ENCODE data around the gene CEACAM6. TPM values are rescaled to one million over a fixed set of nuclear protein-coding genes. Genes with fewer than 3 reads are reported as not detected.

The CEACAM6 gene
- total RNA-seq, 2 experiments from 2014 or later, result not detected

DNA sequence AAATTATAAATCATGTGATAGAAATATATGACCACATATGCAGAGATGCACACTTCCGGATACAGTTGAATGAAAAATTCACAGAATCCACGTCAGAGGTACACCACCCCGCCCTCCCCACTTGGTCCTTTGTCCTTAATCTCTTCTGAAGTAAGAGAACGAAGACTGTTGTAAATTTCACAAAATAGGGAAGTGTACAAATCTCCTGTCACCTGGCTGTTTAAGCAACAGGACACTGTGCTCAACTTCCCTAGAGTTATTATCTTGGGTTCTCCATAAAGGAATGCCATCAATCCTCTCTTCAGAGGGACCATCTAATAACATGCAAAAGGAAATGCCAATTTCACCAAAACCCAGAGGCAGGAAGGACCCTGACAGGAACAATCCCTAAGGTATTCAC is 10.5 kb upstream of the CEACAM6 start:
- H3K4me1 ChIP-seq (ENCODE audit: insufficient read depth, low read length), result no peaks in the 10 kb centered on the region
- H3K27me3 ChIP-seq (ENCODE audit: control insufficient read depth in 1 of 2, insufficient read depth in 2 of 2, low read length in 2 of 2), result peaks cover 22 to 32% of the 10 kb centered on the region in 2 experiments
- Mint-ChIP-seq H3K9me3 (no peaks in the 10 kb centered on the region), H3K4me3 (no peak overlapping the region), H3K36me3 (ENCODE audit: low read depth) (no peaks in the 10 kb centered on the region), H3K27me3 (peaks cover 80% of the 10 kb centered on the region), H3K27ac (no peak overlapping the region), H3K4me1 (ENCODE audit: low read depth) (peaks cover 11% of the 10 kb centered on the region)
- no peak overlapping the region for H3K27ac ChIP-seq (ENCODE audit: low read depth in 1 of 2, low read length in 2 of 2)
- ATAC-seq (ENCODE audit: poor library complexity) (no peak), DNase-seq (peak in 1 of 14 experiments; percentile 11)
- POLR2A ChIA-PET, result no interaction called here
- no peak overlapping the region for H3K4me3 ChIP-seq (ENCODE audit: low read length)
- CTCF ChIA-PET, result interaction anchor here (1.9 kb wide), 1 partner anchor 8 kb away, joined by 4 read pairs; no protein-coding TSS in a partner anchor
- TF ChIP-seq, protein P1, sequence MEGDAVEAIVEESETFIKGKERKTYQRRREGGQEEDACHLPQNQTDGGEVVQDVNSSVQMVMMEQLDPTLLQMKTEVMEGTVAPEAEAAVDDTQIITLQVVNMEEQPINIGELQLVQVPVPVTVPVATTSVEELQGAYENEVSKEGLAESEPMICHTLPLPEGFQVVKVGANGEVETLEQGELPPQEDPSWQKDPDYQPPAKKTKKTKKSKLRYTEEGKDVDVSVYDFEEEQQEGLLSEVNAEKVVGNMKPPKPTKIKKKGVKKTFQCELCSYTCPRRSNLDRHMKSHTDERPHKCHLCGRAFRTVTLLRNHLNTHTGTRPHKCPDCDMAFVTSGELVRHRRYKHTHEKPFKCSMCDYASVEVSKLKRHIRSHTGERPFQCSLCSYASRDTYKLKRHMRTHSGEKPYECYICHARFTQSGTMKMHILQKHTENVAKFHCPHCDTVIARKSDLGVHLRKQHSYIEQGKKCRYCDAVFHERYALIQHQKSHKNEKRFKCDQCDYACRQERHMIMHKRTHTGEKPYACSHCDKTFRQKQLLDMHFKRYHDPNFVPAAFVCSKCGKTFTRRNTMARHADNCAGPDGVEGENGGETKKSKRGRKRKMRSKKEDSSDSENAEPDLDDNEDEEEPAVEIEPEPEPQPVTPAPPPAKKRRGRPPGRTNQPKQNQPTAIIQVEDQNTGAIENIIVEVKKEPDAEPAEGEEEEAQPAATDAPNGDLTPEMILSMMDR (IDR thresholded peaks at IDR 0.05), result no peak
- H3K36me3 ChIP-seq (ENCODE audit: insufficient read depth, low read length), result no peaks in the 10 kb centered on the region
- intact Hi-C loops (cut with DNase I, micrococcal nuclease), result no loop called here
- no peaks in the 10 kb centered on the region for H3K9me3 ChIP-seq (ENCODE audit: control insufficient read depth in 1 of 2, insufficient read depth in 1 of 2, low read length in 2 of 2)

DNA sequence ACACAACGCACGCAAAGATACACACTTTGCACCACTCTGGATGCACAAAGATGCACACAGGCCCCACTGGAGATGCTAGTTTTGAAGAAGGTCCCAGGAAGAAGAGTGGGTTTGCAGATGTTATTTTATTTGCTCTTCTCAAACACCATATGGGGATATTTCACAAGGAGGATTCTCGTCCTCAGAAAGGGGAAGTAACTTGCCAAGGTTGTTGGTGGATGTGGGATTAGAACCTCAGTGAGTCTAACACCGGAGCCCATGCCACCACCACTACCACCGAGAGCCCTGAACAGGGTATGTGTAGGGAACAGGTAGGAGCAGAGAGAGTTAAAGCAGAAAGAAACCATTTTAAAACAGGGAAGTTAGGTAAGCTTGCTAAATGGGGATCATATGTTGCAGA is 9.6 kb upstream of the CEACAM6 start:
- H3K36me3 ChIP-seq (ENCODE audit: insufficient read depth, low read length), result no peaks in the 10 kb centered on the region
- no peak overlapping the region for H3K4me3 ChIP-seq (ENCODE audit: low read length)
- H3K27me3 Mint-ChIP-seq, result peaks cover 83% of the 10 kb centered on the region
- H3K27ac ChIP-seq (ENCODE audit: low read depth in 1 of 2, low read length in 2 of 2), result no peak overlapping the region
- no peak overlapping the region for H3K4me3 Mint-ChIP-seq
- H3K9me3 ChIP-seq (ENCODE audit: control insufficient read depth in 1 of 2, insufficient read depth in 1 of 2, low read length in 2 of 2), result no peaks in the 10 kb centered on the region
- intact Hi-C loops (cut with DNase I, micrococcal nuclease), result loop anchor here (1.0 kb wide), 2 partner anchors 38 to 39 kb away; no protein-coding TSS in a partner anchor
- H3K4me1 ChIP-seq (ENCODE audit: insufficient read depth, low read length), result no peaks in the 10 kb centered on the region
- ATAC-seq (ENCODE audit: poor library complexity) (no peak), DNase-seq (no peak)
- ChIA-PET CTCF (interaction anchor here (0.8 kb wide), 1 partner anchor 9 kb away, joined by 3 read pairs; no protein-coding TSS in a partner anchor), POLR2A (no interaction called here)
- TF ChIP-seq, protein P1 (IDR thresholded peaks at IDR 0.05), result no peak
- peaks cover 22 to 32% of the 10 kb centered on the region in 2 experiments for H3K27me3 ChIP-seq (ENCODE audit: control insufficient read depth in 1 of 2, insufficient read depth in 2 of 2, low read length in 2 of 2)
- no peaks in the 10 kb centered on the region for H3K9me3 Mint-ChIP-seq
- H3K27ac Mint-ChIP-seq, result no peak overlapping the region
- no peaks in the 10 kb centered on the region for H3K36me3 Mint-ChIP-seq (ENCODE audit: low read depth)
- peaks cover 8% of the 10 kb centered on the region for H3K4me1 Mint-ChIP-seq (ENCODE audit: low read depth)

DNA sequence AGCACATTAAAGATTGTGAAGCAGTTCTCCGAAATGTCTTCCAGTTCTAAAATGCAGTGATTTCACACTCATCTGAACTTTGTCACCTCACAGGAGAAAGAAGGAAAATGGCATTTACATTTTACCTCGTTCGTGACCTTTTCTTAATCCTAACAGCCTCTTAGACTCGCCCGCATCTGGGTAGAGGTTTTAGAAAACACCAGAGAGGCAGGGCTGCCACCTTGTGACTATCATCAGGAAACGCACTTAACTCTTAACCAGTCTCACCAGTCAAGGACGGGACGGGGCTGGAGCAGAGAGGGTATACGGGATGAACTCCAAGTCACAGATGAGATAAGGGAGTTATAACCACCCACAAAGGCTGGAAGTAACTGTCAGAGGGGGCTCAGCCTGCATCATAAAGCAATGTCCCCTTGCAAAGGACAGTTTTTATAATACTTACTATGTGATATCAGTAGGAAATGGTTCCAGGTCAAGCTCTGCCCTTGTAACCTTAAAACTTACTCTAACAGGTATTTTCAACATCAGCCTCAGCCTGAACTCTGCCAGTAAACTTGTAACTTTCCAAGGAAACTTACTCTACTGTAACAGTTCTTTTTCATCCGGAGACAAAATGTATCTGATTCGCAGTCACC is 8.6 kb upstream of the CEACAM6 start:
- Mint-ChIP-seq H3K27ac (no peak overlapping the region), H3K4me3 (no peak overlapping the region), H3K36me3 (ENCODE audit: low read depth) (no peaks in the 10 kb centered on the region), H3K4me1 (ENCODE audit: low read depth) (peaks cover 6% of the 10 kb centered on the region), H3K27me3 (peaks cover 78% of the 10 kb centered on the region), H3K9me3 (no peaks in the 10 kb centered on the region)
- no peak overlapping the region for H3K27ac ChIP-seq (ENCODE audit: low read depth in 1 of 2, low read length in 2 of 2)
- ChIA-PET POLR2A (no interaction called here), CTCF (interaction anchor here (0.6 to 1.3 kb wide), 3 partner anchors 10 to 150 kb away, joined by 3 to 4 read pairs (median 3); no protein-coding TSS in a partner anchor)
- peaks cover 22 to 32% of the 10 kb centered on the region in 2 experiments for H3K27me3 ChIP-seq (ENCODE audit: control insufficient read depth in 1 of 2, insufficient read depth in 2 of 2, low read length in 2 of 2)
- no peaks in the 10 kb centered on the region for H3K36me3 ChIP-seq (ENCODE audit: insufficient read depth, low read length)
- TF ChIP-seq, protein P1 (IDR thresholded peaks at IDR 0.05), result peak; percentile 60
- H3K4me3 ChIP-seq (ENCODE audit: low read length), result no peak overlapping the region
- H3K9me3 ChIP-seq (ENCODE audit: control insufficient read depth in 1 of 2, insufficient read depth in 1 of 2, low read length in 2 of 2), result no peaks in the 10 kb centered on the region
- intact Hi-C loops (cut with DNase I, micrococcal nuclease), result loop anchor here (1.0 kb wide), 2 partner anchors 39 to 40 kb away; no protein-coding TSS in a partner anchor
- peak; percentile 91 for ATAC-seq (ENCODE audit: poor library complexity)
- DNase-seq, result peak; percentile 12 to 71 (median 28)
- H3K4me1 ChIP-seq (ENCODE audit: insufficient read depth, low read length), result no peaks in the 10 kb centered on the region

All from CD4-positive, alpha-beta T cell (primary cell).